ENCODE data around the gene OR2T8.

Gene OR2T8

GRCh38 chr1:247905910-247906503 is 14.0 kb upstream of the OR2T8 start:
- TF ChIP-seq ESRRG (CRISPR knock-in tag; IDR thresholded peaks at IDR 0.05), result no peak
- no peak for TF ChIP-seq SNAI2 (CRISPR knock-in tag; IDR thresholded peaks at IDR 0.05)
- no peak for TF ChIP-seq ZNF565 (CRISPR knock-in tag; conservative IDR thresholded peaks at IDR 0.05; ENCODE audit: low read depth)
- no peak for TF ChIP-seq TOX (CRISPR knock-in tag; IDR thresholded peaks at IDR 0.05; ENCODE audit: borderline replicate concordance)
- no peak for TF ChIP-seq GLIS3 (CRISPR knock-in tag; IDR thresholded peaks at IDR 0.05)
- no peak for TF ChIP-seq ARNTL (CRISPR knock-in tag; IDR thresholded peaks at IDR 0.05; ENCODE audit: borderline replicate concordance, low read depth)
- no peak for TF ChIP-seq TSHZ2 (CRISPR knock-in tag; IDR thresholded peaks at IDR 0.05)
- TF ChIP-seq ZFP3 (CRISPR knock-in tag; IDR thresholded peaks at IDR 0.05), result no peak
- no peak for TF ChIP-seq PATZ1 (CRISPR knock-in tag; IDR thresholded peaks at IDR 0.05; ENCODE audit: borderline replicate concordance)
- no peak for TF ChIP-seq CSRNP3 (CRISPR knock-in tag; IDR thresholded peaks at IDR 0.05)
- TF ChIP-seq ZNF70 (CRISPR knock-in tag; IDR thresholded peaks at IDR 0.05), result no peak
- TF ChIP-seq ZC3H10 (CRISPR knock-in tag; IDR thresholded peaks at IDR 0.05), result no peak
- TF ChIP-seq ISL1 (CRISPR knock-in tag; IDR thresholded peaks at IDR 0.05), result no peak
- TF ChIP-seq POU6F1 (CRISPR knock-in tag; IDR thresholded peaks at IDR 0.05; ENCODE audit: borderline replicate concordance, low read depth), result no peak
- no peak for TF ChIP-seq ZFP30 (CRISPR knock-in tag; IDR thresholded peaks at IDR 0.05)
- TF ChIP-seq ZNF8 (CRISPR knock-in tag; IDR thresholded peaks at IDR 0.05), result no peak
- TF ChIP-seq BACH2 (CRISPR knock-in tag; IDR thresholded peaks at IDR 0.05; ENCODE audit: borderline replicate concordance), result no peak
- no peak for TF ChIP-seq OSR1 (CRISPR knock-in tag; IDR thresholded peaks at IDR 0.05)
- TF ChIP-seq TCF4 (CRISPR knock-in tag; IDR thresholded peaks at IDR 0.05; ENCODE audit: borderline replicate concordance), result no peak
- ATAC-seq, result peak; percentile 25; the same call in 1 of the 3 replicates

- peak; percentile 72 for ATAC-seq
- TF ChIP-seq SNAI2 (CRISPR knock-in tag; IDR thresholded peaks at IDR 0.05) (no peak), ESRRG (CRISPR knock-in tag; IDR thresholded peaks at IDR 0.05) (no peak), TOX (CRISPR knock-in tag; IDR thresholded peaks at IDR 0.05; ENCODE audit: borderline replicate concordance) (no peak), GLIS3 (CRISPR knock-in tag; IDR thresholded peaks at IDR 0.05) (no peak), ZNF70 (CRISPR knock-in tag; IDR thresholded peaks at IDR 0.05) (no peak), POU6F1 (CRISPR knock-in tag; IDR thresholded peaks at IDR 0.05; ENCODE audit: borderline replicate concordance, low read depth) (no peak), ZFP3 (CRISPR knock-in tag; IDR thresholded peaks at IDR 0.05) (no peak), ZFP30 (CRISPR knock-in tag; IDR thresholded peaks at IDR 0.05) (no peak), BACH2 (CRISPR knock-in tag; IDR thresholded peaks at IDR 0.05; ENCODE audit: borderline replicate concordance) (no peak), OSR1 (CRISPR knock-in tag; IDR thresholded peaks at IDR 0.05) (no peak), PPARA (CRISPR knock-in tag; IDR thresholded peaks at IDR 0.05; ENCODE audit: borderline replicate concordance) (no peak), ZC3H10 (CRISPR knock-in tag; IDR thresholded peaks at IDR 0.05) (no peak), RARB (CRISPR knock-in tag; IDR thresholded peaks at IDR 0.05) (no peak)
Observed at GRCh38 chr1:247906504-247907047, 13.5 kb upstream of the OR2T8 start.
